A549 (cell line): ENCODE measurements around the gene EVC. TPM values are rescaled to one million over a fixed set of nuclear protein-coding genes. Genes with fewer than 3 reads are reported as not detected.

Source experiments
- ATAC-seq, 2 experiments: fragments of 200-7000 bp in 1 of 2; fragments of >200 bp in 1 of 2; cut with Nextera tagmentation in 1 of 2; cut with Tn5 transposase in 1 of 2; 3 replicates each; pipeline versions ENCODE4 v1.8.0 to v1.9.1; 2018 to 2020; ENCODE audit warnings: mild to moderate bottlenecking in 1 of 2, moderate library complexity in 1 of 2
- CTCF ChIA-PET: fragments of 300-600 bp; sonication (Branson Sonifier 250); formaldehyde crosslinking; extraction: SDS; loops from one replicate; lab custom pipeline; 2021; ENCODE audit warnings: antibody characterized with exemption, inconsistent platforms; lab: Yijun Ruan, JAX
- POLR2A ChIA-PET: fragments of 350-600 bp; formaldehyde crosslinking; extraction: SDS; loops from one replicate; lab custom pipeline; 2021; ENCODE audit warnings: antibody characterized with exemption, inconsistent platforms; lab: Yijun Ruan, JAX
- DNase-seq, 2 experiments: peaks; one replicate each; pipeline versions ENCODE4 v3.0.0 to v3.0.0-alpha.2; 2011 to 2016; ENCODE audit warnings: low read depth in 1 of 2, low spot score in 1 of 2
- FAIRE-seq: peaks from 2 replicates; lab custom pipeline; 2011; peaks lifted over from hg19 to GRCh38; lab: Jason Lieb, UNC
- H3K27ac ChIP-seq, 2 experiments: fragments of >200 bp; sonication (Bioruptor Twin); formaldehyde crosslinking; 3 replicates each; pipeline ENCODE4 v1.5.1; 2016 to 2017
- H3K4me1 ChIP-seq: fragments of >200 bp; sonication (Bioruptor Twin); formaldehyde crosslinking; 3 replicates; pipeline ENCODE4 v1.6.1; 2016
- H3K4me2 ChIP-seq: fragments of >200 bp; sonication (Bioruptor Twin); formaldehyde crosslinking; 3 replicates; pipeline ENCODE4 v1.6.1; 2016
- H3K4me3 ChIP-seq: fragments of >200 bp; sonication (Bioruptor Twin); formaldehyde crosslinking; 3 replicates; pipeline ENCODE4 v1.5.1; 2016
- H3K9me3 ChIP-seq: fragments of >200 bp; sonication (Bioruptor Twin); formaldehyde crosslinking; 3 replicates; pipeline ENCODE4 v1.6.1; 2016
- BHLHE40 ChIP-seq: IDR thresholded peaks from 2 replicates; pipeline ENCODE4 v1.6.1; 2012; ENCODE audit warnings: low read depth, low read length, inconsistent platforms
- CBX2 ChIP-seq: fragments of 200-600 bp; sonication (generic); IDR thresholded peaks from 2 replicates; pipeline ENCODE4 v1.6.1; 2016; ENCODE audit warnings: low read depth, mild to moderate bottlenecking, borderline replicate concordance
- CEBPB ChIP-seq, 2 experiments: fragments of >200 bp in 1 of 2; sonication (Bioruptor Twin) in 1 of 2; formaldehyde crosslinking in 1 of 2; IDR thresholded peaks; 2 replicates each; pipeline ENCODE4 v1.6.1; 2012 to 2016
- CHD2 ChIP-seq: fragments of 150-350 bp; IDR thresholded peaks from 2 replicates; pipeline ENCODE4 v1.6.1; 2014; ENCODE audit warnings: low read length; ENCODE audit not compliant: partially characterized antibody
- ESRRA ChIP-seq: fragments of 150-350 bp; IDR thresholded peaks from 2 replicates; pipeline ENCODE4 v1.6.1; 2014; ENCODE audit warnings: mild to moderate bottlenecking, low read length, borderline replicate concordance
- FOSB ChIP-seq: fragments of 250-450 bp; sonication (Bioruptor Pico); IDR thresholded peaks from 2 replicates; pipeline ENCODE4 v1.5.0; 2020; ENCODE audit warnings: mild to moderate bottlenecking, moderate library complexity
- FOSL2 ChIP-seq, 2 experiments: fragments of 450-650 bp in 1 of 2; fragments of >200 bp in 1 of 2; sonication (Bioruptor Twin) in 1 of 2; formaldehyde crosslinking; IDR thresholded peaks; 2 replicates each; pipeline versions ENCODE4 v1.5.0 to v1.6.1; 2016 to 2020; ENCODE audit warnings: mild to moderate bottlenecking in 1 of 2, moderate library complexity in 1 of 2
- FOXS1 ChIP-seq: fragments of 250-450 bp; sonication (Bioruptor Pico); IDR thresholded peaks from 2 replicates; pipeline ENCODE4 v1.5.0; 2020; ENCODE audit warnings: mild to moderate bottlenecking, moderate library complexity
- HDAC2 ChIP-seq: fragments of 200-600 bp; sonication (generic); IDR thresholded peaks from 2 replicates; pipeline ENCODE4 v1.6.1; 2016
- HOXA7 ChIP-seq: fragments of 250-450 bp; sonication (Bioruptor Pico); IDR thresholded peaks from 2 replicates; pipeline ENCODE4 v1.5.0; 2020; ENCODE audit warnings: mild to moderate bottlenecking, moderate library complexity
- HOXB5 ChIP-seq: fragments of 250-450 bp; sonication (Bioruptor Pico); IDR thresholded peaks from 2 replicates; pipeline ENCODE4 v1.5.0; 2020; ENCODE audit warnings: mild to moderate bottlenecking, moderate library complexity
- JUN ChIP-seq, 2 experiments: fragments of >200 bp; sonication (Bioruptor Twin); formaldehyde crosslinking; IDR thresholded peaks; 2 replicates in 1 of 2; 3 replicates in 1 of 2; pipeline ENCODE4 v1.6.1; 2016 to 2017
- KDM1A ChIP-seq: fragments of 200-600 bp; sonication (generic); IDR thresholded peaks from 2 replicates; pipeline ENCODE4 v1.6.1; 2016; ENCODE audit warnings: low read depth, mild to moderate bottlenecking
- KDM5A ChIP-seq: fragments of 200-600 bp; sonication (generic); IDR thresholded peaks from 2 replicates; pipeline ENCODE4 v1.6.1; 2016; ENCODE audit warnings: antibody characterized with exemption, mild to moderate bottlenecking
- MAZ ChIP-seq: fragments of 150-350 bp; IDR thresholded peaks from 2 replicates; pipeline ENCODE4 v1.6.1; 2014; ENCODE audit warnings: antibody characterized with exemption, low read depth, low read length, borderline replicate concordance
- MYC ChIP-seq: IDR thresholded peaks from 2 replicates; pipeline ENCODE4 v1.6.1; 2012; ENCODE audit warnings: mild to moderate bottlenecking, inconsistent platforms, low read length, improper control_type of control experiment, borderline replicate concordance
- NFE2L2 ChIP-seq: fragments of 150-350 bp; conservative IDR thresholded peaks from 2 replicates; pipeline ENCODE4 v1.6.1; 2014; ENCODE audit warnings: low read length
- NR3C1 ChIP-seq: fragments of >200 bp; sonication (Bioruptor Twin); formaldehyde crosslinking; IDR thresholded peaks from 3 replicates; pipeline ENCODE4 v1.6.1; 2017
- POLR2AphosphoS2 ChIP-seq: conservative IDR thresholded peaks from 2 replicates; pipeline ENCODE4 v1.6.1; 2012; ENCODE audit warnings: low read length, improper control_type of control experiment, inconsistent platforms
- RFX5 ChIP-seq: fragments of 450-650 bp; IDR thresholded peaks from 2 replicates; pipeline ENCODE4 v1.7.1; 2014; ENCODE audit warnings: antibody characterized with exemption, mild to moderate bottlenecking, moderate library complexity
- TFCP2L1 ChIP-seq: fragments of 250-450 bp; sonication (Bioruptor Pico); IDR thresholded peaks from 2 replicates; pipeline ENCODE4 v1.5.0; 2021; ENCODE audit warnings: mild to moderate bottlenecking
- ZC3H11A ChIP-seq: fragments of 450-650 bp; IDR thresholded peaks from 2 replicates; pipeline ENCODE4 v1.6.1; 2014; ENCODE audit warnings: antibody characterized with exemption, mild to moderate bottlenecking
- ZNF302 ChIP-seq: fragments of 250-450 bp; sonication (Bioruptor Pico); IDR thresholded peaks from 2 replicates; pipeline ENCODE4 v1.9.0; 2021; ENCODE audit warnings: inconsistent platforms, mild to moderate bottlenecking, moderate library complexity
- WGBS: methylation state at CpG from one replicate; pipeline ENCODE4 v1.1.6; 2017; ENCODE audit errors: missing lambda C conversion rate; 5-methylcytosine and 5-hydroxymethylcytosine counted together
- polyA plus RNA-seq, 4 experiments: library from polyadenylated mRNA; depleted of rRNA in 3 of 4; stranded (reverse); fragments of >200 nt; fragmentation: RNase III in 1 of 4; extraction: RNeasy Plus Mini Kit Qiagen cat#74134 plus additional on column Dnase treatment in 1 of 4; gene quantifications; 2 replicates in 3 of 4; 3 replicates in 1 of 4; pipeline ENCODE4 v1.2.3, GENCODE V29; 2011 to 2017
- TF ChIP-seq, protein P1 (sequence below): fragments of 250-450 bp; sonication (Bioruptor Pico); IDR thresholded peaks from 2 replicates; pipeline ENCODE4 v1.5.0; 2021; ENCODE audit warnings: mild to moderate bottlenecking, moderate library complexity, borderline replicate concordance
- TF ChIP-seq, protein P2 (sequence below): fragments of >200 bp; sonication (Bioruptor Twin); formaldehyde crosslinking; IDR thresholded peaks from 3 replicates; pipeline ENCODE4 v1.5.1; 2016
- TF ChIP-seq, protein P3 (sequence below): fragments of 450-650 bp; IDR thresholded peaks from 2 replicates; pipeline ENCODE4 v1.6.1; 2014; ENCODE audit warnings: antibody characterized with exemption
- TF ChIP-seq, protein P4 (sequence below): fragments of 150-350 bp; IDR thresholded peaks from 2 replicates; pipeline ENCODE4 v1.6.1; 2014; ENCODE audit warnings: low read depth, mild to moderate bottlenecking, low read length

The EVC gene
- polyA plus RNA-seq, 2 of the 4 experiments (the other 2 are of a cell fraction): 3.0 to 5.5 TPM

DNA sequence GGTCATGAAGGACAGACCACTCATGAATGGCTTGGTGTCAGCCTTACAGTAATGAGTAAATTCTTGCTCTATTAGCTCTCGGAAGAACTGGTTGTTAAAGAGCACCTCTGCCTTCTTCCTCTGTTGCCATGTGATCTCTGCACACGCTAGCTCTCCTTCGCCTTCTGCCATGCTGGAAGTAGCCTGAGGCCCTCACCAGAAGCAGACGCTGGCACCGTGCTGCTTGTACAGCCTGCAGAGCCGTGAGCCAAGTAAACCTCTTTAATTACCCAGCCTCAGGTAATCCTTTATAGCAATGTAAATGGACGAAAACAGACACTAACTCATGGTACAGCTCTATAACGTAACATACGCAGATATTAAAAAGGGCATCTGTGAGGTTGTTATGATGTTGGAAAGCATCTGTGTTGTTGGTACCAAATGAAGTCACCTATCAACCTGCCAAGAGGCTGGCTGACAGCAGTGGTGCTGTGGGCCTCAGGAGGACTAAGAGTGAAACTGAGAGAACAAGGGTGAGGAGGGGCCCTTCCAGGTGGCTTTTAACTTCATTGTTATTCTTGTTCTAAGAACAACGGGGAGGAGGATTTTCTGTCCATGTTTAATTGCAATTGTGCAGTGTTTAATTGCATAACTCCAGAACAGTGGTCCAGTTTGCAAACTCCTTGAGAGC, 112.7 kb downstream of the EVC start:
- Histone ChIP-seq H3K4me3 (no peak overlapping the region), H3K4me2 (no peak overlapping the region)
- no peak for ATAC-seq
- TF ChIP-seq FOSB (CRISPR knock-in tag): no peak
- TF ChIP-seq, protein P1, sequence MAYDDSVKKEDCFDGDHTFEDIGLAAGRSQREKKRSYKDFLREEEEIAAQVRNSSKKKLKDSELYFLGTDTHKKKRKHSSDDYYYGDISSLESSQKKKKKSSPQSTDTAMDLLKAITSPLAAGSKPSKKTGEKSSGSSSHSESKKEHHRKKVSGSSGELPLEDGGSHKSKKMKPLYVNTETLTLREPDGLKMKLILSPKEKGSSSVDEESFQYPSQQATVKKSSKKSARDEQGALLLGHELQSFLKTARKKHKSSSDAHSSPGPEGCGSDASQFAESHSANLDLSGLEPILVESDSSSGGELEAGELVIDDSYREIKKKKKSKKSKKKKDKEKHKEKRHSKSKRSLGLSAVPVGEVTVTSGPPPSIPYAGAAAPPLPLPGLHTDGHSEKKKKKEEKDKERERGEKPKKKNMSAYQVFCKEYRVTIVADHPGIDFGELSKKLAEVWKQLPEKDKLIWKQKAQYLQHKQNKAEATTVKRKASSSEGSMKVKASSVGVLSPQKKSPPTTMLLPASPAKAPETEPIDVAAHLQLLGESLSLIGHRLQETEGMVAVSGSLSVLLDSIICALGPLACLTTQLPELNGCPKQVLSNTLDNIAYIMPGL (CRISPR knock-in tag): no peak
- TF ChIP-seq HOXB5: no peak
- TF ChIP-seq FOSL2 (IDR thresholded peaks at IDR 0.05): no peak
- TF ChIP-seq FOSL2 (CRISPR knock-in tag; IDR thresholded peaks at IDR 0.05): no peak
- TF ChIP-seq NR3C1: no peak
- no peak for TF ChIP-seq TFCP2L1 (CRISPR knock-in tag)
- no peak for TF ChIP-seq CEBPB (IDR thresholded peaks at IDR 0.05)
- no peak for TF ChIP-seq MAZ
- TF ChIP-seq, protein P2, sequence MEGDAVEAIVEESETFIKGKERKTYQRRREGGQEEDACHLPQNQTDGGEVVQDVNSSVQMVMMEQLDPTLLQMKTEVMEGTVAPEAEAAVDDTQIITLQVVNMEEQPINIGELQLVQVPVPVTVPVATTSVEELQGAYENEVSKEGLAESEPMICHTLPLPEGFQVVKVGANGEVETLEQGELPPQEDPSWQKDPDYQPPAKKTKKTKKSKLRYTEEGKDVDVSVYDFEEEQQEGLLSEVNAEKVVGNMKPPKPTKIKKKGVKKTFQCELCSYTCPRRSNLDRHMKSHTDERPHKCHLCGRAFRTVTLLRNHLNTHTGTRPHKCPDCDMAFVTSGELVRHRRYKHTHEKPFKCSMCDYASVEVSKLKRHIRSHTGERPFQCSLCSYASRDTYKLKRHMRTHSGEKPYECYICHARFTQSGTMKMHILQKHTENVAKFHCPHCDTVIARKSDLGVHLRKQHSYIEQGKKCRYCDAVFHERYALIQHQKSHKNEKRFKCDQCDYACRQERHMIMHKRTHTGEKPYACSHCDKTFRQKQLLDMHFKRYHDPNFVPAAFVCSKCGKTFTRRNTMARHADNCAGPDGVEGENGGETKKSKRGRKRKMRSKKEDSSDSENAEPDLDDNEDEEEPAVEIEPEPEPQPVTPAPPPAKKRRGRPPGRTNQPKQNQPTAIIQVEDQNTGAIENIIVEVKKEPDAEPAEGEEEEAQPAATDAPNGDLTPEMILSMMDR: no peak
- no peak for TF ChIP-seq ZNF302 (CRISPR knock-in tag)
- TF ChIP-seq, protein P3, sequence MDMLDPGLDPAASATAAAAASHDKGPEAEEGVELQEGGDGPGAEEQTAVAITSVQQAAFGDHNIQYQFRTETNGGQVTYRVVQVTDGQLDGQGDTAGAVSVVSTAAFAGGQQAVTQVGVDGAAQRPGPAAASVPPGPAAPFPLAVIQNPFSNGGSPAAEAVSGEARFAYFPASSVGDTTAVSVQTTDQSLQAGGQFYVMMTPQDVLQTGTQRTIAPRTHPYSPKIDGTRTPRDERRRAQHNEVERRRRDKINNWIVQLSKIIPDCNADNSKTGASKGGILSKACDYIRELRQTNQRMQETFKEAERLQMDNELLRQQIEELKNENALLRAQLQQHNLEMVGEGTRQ: no peak
- no peak for TF ChIP-seq FOXS1 (CRISPR knock-in tag)
- TF ChIP-seq HDAC2: no peak
- TF ChIP-seq JUN (IDR thresholded peaks at IDR 0.05): no peak
- TF ChIP-seq, all 56 proteins: peak for 0
- FAIRE-seq (no peak), DNase-seq (no peak)
- WGBS: 92% methylated on average over 10 of the region's 10 CpGs
- Histone ChIP-seq H3K27ac (no peak overlapping the region), H3K9me3 (no peaks in the 10 kb centered on the region), H3K4me1 (no peaks in the 10 kb centered on the region)
- POLR2A ChIA-PET: no interaction called here
- CTCF ChIA-PET: interaction anchor here (1.2 to 1.5 kb wide), 3 partner anchors 11 to 76 kb away, joined by 3 read pairs; no protein-coding TSS in a partner anchor

DNA sequence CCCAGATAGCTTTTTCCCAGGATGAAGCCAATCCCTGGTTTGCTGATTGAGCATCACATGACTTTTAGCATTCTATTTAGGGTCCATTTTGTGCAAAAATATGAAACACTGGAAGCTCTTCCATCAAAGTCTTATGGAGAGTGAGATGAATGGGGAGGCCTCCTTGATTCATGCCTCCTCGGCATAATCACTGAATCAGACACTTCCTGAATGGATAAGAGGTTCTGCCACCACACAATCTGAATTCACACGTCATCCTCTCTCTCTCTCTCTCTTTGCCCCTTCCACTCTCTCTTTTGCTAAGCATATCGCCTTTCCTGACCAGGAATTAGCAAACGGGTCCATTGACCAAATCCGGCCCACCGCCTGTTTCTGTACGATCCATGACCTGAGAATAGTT, 113.2 kb downstream of the EVC start:
- TF ChIP-seq HOXB5: no peak
- TF ChIP-seq HDAC2: no peak
- no peak for TF ChIP-seq RFX5
- TF ChIP-seq CBX2: no peak
- no peak for TF ChIP-seq POLR2AphosphoS2
- no peak for TF ChIP-seq ZC3H11A
- TF ChIP-seq CHD2: no peak
- TF ChIP-seq, protein P3: no peak
- no peak for TF ChIP-seq KDM5A
- TF ChIP-seq NFE2L2: no peak
- no peak for TF ChIP-seq HOXA7 (CRISPR knock-in tag)
- no peak for TF ChIP-seq KDM1A
- no peak for TF ChIP-seq ESRRA
- TF ChIP-seq, protein P4, sequence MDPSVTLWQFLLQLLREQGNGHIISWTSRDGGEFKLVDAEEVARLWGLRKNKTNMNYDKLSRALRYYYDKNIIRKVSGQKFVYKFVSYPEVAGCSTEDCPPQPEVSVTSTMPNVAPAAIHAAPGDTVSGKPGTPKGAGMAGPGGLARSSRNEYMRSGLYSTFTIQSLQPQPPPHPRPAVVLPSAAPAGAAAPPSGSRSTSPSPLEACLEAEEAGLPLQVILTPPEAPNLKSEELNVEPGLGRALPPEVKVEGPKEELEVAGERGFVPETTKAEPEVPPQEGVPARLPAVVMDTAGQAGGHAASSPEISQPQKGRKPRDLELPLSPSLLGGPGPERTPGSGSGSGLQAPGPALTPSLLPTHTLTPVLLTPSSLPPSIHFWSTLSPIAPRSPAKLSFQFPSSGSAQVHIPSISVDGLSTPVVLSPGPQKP: no peak
- no peak for TF ChIP-seq MYC
- no peak for TF ChIP-seq BHLHE40
- DNase-seq: no peak
- ATAC-seq: no peak
- ChIA-PET POLR2A (no interaction called here), CTCF (interaction anchor here (1.3 to 1.5 kb wide), 2 partner anchors 68 to 75 kb away, joined by 3 read pairs; no protein-coding TSS in a partner anchor)
- no peak overlapping the region for H3K4me2 ChIP-seq
- no peak for FAIRE-seq
- no peak overlapping the region for H3K4me3 ChIP-seq
- 93% methylated on average over 7 of the region's 7 CpGs for WGBS
- H3K9me3 ChIP-seq: no peaks in the 10 kb centered on the region
- no peaks in the 10 kb centered on the region for H3K4me1 ChIP-seq
- no peak overlapping the region for H3K27ac ChIP-seq
